GM18511 (cell line): ENCODE data around the gene BOD1L1.

Experiments used
- ATAC-seq: cut with Tn5 transposase; IDR thresholded peaks from one replicate; pipeline ENCODE4 v1.9.1; 2021; ENCODE audit warnings: mild to moderate bottlenecking, moderate library complexity; ENCODE audit not compliant: unreplicated experiment

Gene BOD1L1

GRCh38 chr4:13626492-13627177 is 890 bp downstream of the BOD1L1 start:
- no peak for ATAC-seq

- no peak for ATAC-seq
Measured at GRCh38 chr4:13618212-13618806, 9.2 kb downstream of the BOD1L1 start.

GRCh38 chr4:13617801-13618200 is 9.7 kb downstream of the BOD1L1 start:
- ATAC-seq = no peak

GRCh38 chr4:13616597-13616996 is 10.9 kb downstream of the BOD1L1 start:
- no peak for ATAC-seq

- ATAC-seq = peak; percentile 69
Measured at GRCh38 chr4:13615161-13615560, 12.4 kb downstream of the BOD1L1 start.

GRCh38 chr4:13612569-13612968 is 15.0 kb downstream of the BOD1L1 start:
- no peak for ATAC-seq

- peak; percentile 92 for ATAC-seq
Measured at GRCh38 chr4:13611283-13611842, 16.2 kb downstream of the BOD1L1 start.

GRCh38 chr4:13605330-13605729 is 22.2 kb downstream of the BOD1L1 start:
- no peak for ATAC-seq

GRCh38 chr4:13601848-13602247 is 25.7 kb downstream of the BOD1L1 start:
- peak; percentile 43 for ATAC-seq

- peak; percentile 74 for ATAC-seq
Measured at GRCh38 chr4:13601048-13601447, 26.5 kb downstream of the BOD1L1 start.

GRCh38 chr4:13599159-13599558 is 28.4 kb downstream of the BOD1L1 start:
- ATAC-seq = no peak

- ATAC-seq = no peak
Measured at GRCh38 chr4:13597604-13598003, 29.9 kb downstream of the BOD1L1 start.

- ATAC-seq = no peak
Measured at GRCh38 chr4:13597141-13597540, 30.4 kb downstream of the BOD1L1 start.

GRCh38 chr4:13592220-13592619 is 35.3 kb downstream of the BOD1L1 start:
- no peak for ATAC-seq

- no peak for ATAC-seq
Measured at GRCh38 chr4:13590766-13591165, 36.8 kb downstream of the BOD1L1 start.

- ATAC-seq = no peak
Measured at GRCh38 chr4:13588954-13589353, 38.6 kb downstream of the BOD1L1 start.

GRCh38 chr4:13584481-13584880 is 43.0 kb downstream of the BOD1L1 start:
- no peak for ATAC-seq

- no peak for ATAC-seq
Measured at GRCh38 chr4:13580036-13580435, 47.5 kb downstream of the BOD1L1 start.

GRCh38 chr4:13577660-13578059 is 49.9 kb downstream of the BOD1L1 start:
- no peak for ATAC-seq

GRCh38 chr4:13570916-13571315 is 56.6 kb downstream of the BOD1L1 start:
- no peak for ATAC-seq

GRCh38 chr4:13567125-13567524 is 60.4 kb downstream of the BOD1L1 start:
- no peak for ATAC-seq

GRCh38 chr4:13562876-13563275 is 64.6 kb downstream of the BOD1L1 start:
- no peak for ATAC-seq
